Liver (tissue), 3 donors: ENCODE measurements around the gene MIF4GD.
A peak's percentile ranks its signal among the peaks of the same experiment; 100 is the strongest.

Experiments
- EGR1 ChIP-seq, 2 donors: IDR thresholded peaks; 2 replicates each; pipeline ENCODE4 v1.6.1; 2016 to 2018; ENCODE audit warnings: antibody characterized with exemption in 2 of 2, low read depth in 2 of 2
- JUND ChIP-seq, 2 donors: IDR thresholded peaks; 2 replicates each; pipeline ENCODE4 v1.6.1; 2016; ENCODE audit warnings: antibody characterized with exemption in 2 of 2
- SP1 ChIP-seq: IDR thresholded peaks from 2 replicates; pipeline ENCODE4 v1.6.1; 2018; ENCODE audit warnings: antibody characterized with exemption, mild to moderate bottlenecking
- TF ChIP-seq, protein P1 (sequence below): fragments of 150-350 bp; IDR thresholded peaks from 2 replicates; pipeline ENCODE4 v1.5.1; 2017; ENCODE audit warnings: improper control_type of control experiment, low read depth, low read length; ENCODE audit not compliant: missing input control
- TF ChIP-seq, protein P2 (sequence below): IDR thresholded peaks from 2 replicates; pipeline ENCODE4 v1.6.1; 2016; ENCODE audit warnings: antibody characterized with exemption
- TF ChIP-seq, protein P3 (sequence below): IDR thresholded peaks from 2 replicates; pipeline ENCODE4 v1.6.1; 2016; ENCODE audit warnings: antibody characterized with exemption
- donor health status: healthy.
- donor health status: healthy.

DNA sequence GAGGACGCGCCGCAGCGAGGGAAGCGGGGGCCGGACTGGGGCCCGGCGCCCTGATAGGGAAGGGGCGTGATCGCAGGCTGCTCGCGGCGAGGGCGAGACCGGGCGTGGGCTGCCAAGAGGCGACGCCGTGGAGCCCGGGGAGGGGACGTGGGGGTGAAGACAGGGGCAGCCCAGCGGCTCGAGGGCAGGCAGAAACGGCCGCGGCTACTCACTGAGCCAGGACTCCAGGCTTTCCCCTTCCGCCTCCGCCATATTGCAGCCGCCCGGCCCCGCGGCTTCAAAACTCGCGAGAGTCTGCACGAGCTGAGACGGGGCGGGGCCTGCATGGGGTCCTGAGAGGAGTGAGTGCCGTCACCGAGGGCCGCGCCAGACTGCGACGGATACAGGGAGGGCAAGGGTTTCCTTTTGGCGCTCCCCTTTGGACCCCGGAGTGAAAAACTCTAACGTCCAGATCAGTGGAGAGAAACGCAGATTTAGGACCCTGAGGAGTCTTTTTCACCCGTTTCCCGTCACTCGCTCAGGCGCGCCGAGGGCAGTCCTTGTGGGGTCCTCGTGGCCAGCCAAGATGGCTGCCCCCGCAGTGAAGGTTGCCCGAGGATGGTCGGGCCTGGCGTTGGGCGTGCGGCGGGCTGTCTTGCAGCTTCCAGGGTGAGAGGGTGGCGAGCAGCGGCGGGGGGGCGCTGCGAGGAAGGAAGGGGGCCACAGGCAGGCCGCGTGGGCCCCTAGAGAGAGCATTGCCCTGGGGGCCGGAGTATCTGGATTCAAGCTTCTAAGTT, 9.5 kb downstream of the MIF4GD start, which contains the start of the genes GGA3 and MRPS7:
- TF ChIP-seq, protein P1, sequence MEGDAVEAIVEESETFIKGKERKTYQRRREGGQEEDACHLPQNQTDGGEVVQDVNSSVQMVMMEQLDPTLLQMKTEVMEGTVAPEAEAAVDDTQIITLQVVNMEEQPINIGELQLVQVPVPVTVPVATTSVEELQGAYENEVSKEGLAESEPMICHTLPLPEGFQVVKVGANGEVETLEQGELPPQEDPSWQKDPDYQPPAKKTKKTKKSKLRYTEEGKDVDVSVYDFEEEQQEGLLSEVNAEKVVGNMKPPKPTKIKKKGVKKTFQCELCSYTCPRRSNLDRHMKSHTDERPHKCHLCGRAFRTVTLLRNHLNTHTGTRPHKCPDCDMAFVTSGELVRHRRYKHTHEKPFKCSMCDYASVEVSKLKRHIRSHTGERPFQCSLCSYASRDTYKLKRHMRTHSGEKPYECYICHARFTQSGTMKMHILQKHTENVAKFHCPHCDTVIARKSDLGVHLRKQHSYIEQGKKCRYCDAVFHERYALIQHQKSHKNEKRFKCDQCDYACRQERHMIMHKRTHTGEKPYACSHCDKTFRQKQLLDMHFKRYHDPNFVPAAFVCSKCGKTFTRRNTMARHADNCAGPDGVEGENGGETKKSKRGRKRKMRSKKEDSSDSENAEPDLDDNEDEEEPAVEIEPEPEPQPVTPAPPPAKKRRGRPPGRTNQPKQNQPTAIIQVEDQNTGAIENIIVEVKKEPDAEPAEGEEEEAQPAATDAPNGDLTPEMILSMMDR, result no peak
- TF ChIP-seq JUND (IDR thresholded peaks at IDR 0.05) (peak; percentile 59 to 60), SP1 (no peak), EGR1 (IDR thresholded peaks at IDR 0.05; ENCODE audit: low read depth in 2 of 2) (no peak)
- TF ChIP-seq, protein P2, sequence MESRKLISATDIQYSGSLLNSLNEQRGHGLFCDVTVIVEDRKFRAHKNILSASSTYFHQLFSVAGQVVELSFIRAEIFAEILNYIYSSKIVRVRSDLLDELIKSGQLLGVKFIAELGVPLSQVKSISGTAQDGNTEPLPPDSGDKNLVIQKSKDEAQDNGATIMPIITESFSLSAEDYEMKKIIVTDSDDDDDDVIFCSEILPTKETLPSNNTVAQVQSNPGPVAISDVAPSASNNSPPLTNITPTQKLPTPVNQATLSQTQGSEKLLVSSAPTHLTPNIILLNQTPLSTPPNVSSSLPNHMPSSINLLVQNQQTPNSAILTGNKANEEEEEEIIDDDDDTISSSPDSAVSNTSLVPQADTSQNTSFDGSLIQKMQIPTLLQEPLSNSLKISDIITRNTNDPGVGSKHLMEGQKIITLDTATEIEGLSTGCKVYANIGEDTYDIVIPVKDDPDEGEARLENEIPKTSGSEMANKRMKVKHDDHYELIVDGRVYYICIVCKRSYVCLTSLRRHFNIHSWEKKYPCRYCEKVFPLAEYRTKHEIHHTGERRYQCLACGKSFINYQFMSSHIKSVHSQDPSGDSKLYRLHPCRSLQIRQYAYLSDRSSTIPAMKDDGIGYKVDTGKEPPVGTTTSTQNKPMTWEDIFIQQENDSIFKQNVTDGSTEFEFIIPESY, result peak; percentile 99
- TF ChIP-seq, protein P3, sequence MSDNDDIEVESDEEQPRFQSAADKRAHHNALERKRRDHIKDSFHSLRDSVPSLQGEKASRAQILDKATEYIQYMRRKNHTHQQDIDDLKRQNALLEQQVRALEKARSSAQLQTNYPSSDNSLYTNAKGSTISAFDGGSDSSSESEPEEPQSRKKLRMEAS, result peak; percentile 45
